ENCODE results near the gene AHNAK2.

Gene AHNAK2

GRCh38 chr14:104984056-104984894 lies 6.1 kb upstream of the AHNAK2 start:
- no peak for DNase-seq

- DNase-seq = no peak
Observed at GRCh38 chr14:104983231-104983721, 5.1 kb upstream of the AHNAK2 start.

GRCh38 chr14:104982548-104983230 lies 4.5 kb upstream of the AHNAK2 start:
- no peak for DNase-seq

GRCh38 chr14:104981699-104982541 lies 3.7 kb upstream of the AHNAK2 start:
- DNase-seq = no peak

- DNase-seq = no peak
Observed at GRCh38 chr14:104980611-104981531, 2.7 kb upstream of the AHNAK2 start.

GRCh38 chr14:104979758-104980610 lies 1.8 kb upstream of the AHNAK2 start:
- DNase-seq = no peak

- DNase-seq = no peak
Observed at GRCh38 chr14:104978746-104979691, 845 bp upstream of the AHNAK2 start.

- no peak for DNase-seq
Observed at GRCh38 chr14:104977008-104977680, 1.0 kb downstream of the AHNAK2 start.

GRCh38 chr14:104976198-104977007 lies 1.8 kb downstream of the AHNAK2 start:
- peak; percentile 89 for DNase-seq

- peak; percentile 26 for DNase-seq
Observed at GRCh38 chr14:104975481-104976197, 2.5 kb downstream of the AHNAK2 start.

- no peak for DNase-seq
Observed at GRCh38 chr14:104974665-104975390, 3.3 kb downstream of the AHNAK2 start.

GRCh38 chr14:104974146-104974541 lies 4.0 kb downstream of the AHNAK2 start:
- no peak for DNase-seq

- DNase-seq = no peak
Observed at GRCh38 chr14:104973385-104974145, 4.6 kb downstream of the AHNAK2 start.

- DNase-seq = no peak
Observed at GRCh38 chr14:104973135-104973384, 5.1 kb downstream of the AHNAK2 start.

- DNase-seq = no peak
Observed at GRCh38 chr14:104972301-104973134, 5.7 kb downstream of the AHNAK2 start.

Measured in CD4-positive, alpha-beta T cell treated with Interleukin-6 for 4 hours (primary cell).